ENCODE data around the gene NEK7.

The NEK7 gene

DNA sequence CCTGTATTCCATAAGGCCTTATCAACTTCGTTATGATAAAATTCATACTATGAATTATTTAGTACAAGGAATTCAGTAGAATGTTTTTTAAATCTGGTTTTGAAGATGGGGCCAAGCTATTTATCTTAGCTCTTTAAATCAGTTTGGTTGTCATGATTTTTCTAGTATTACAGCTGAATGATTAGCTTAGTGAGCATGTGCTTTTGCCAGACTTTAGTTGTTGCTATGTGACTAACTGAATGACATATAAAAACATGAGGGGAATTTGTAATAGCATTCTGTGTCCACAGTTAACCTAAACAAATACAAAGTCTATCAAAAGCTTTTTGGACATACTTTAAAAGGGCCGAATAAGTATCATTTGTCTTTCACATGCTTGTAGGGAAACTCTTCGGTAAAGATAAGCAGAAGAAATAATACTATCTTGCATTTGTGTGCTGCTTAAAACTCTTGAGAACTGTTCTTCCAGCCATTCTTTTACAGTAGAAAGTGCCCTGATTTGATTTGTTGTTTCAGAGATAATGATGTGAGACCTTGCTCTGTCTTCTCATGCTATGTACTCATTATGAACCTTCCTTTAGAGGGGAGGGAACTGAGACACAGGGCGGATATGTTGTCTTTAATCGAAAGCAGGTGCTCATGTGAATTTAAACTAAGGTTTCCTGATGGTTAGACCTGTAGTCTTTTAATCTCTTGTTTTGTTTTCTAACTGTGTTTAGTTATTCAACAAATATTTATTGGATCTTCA is 18.8 kb downstream of the NEK7 start:
- ChIA-PET CTCF (interaction anchor here (0.6 kb wide), 1 partner anchor 109 kb away, joined by 3 read pairs; no protein-coding TSS in a partner anchor), POLR2A (no interaction called here)
- no peak for TF ChIP-seq SP1 (IDR thresholded peaks at IDR 0.05)
- DNase-seq (ENCODE audit: extremely low spot score) = no peak

DNA sequence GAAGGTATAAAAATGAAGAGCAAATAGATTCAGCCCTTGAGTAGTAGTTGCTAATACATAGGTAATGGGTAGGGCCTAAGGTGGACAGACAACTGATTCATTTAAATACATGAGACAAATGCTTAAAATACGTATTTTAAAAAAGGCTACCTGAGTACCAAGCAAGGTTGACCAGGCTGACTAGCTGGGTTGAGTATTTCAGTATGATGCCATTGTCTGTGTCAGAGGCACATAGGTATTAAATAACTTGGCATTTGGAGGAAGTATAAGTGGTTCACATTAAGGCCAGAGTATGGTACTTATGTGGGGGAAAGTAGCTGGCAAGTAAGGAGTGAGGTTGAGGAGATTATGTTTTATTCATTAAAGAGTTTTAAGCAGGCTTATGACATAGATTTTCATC is 19.4 kb downstream of the NEK7 start:
- no peak for TF ChIP-seq ELF4 (IDR thresholded peaks at IDR 0.05)
- TF ChIP-seq NFRKB (IDR thresholded peaks at IDR 0.05) = no peak
- no peak for TF ChIP-seq FOXM1 (IDR thresholded peaks at IDR 0.05; ENCODE audit: borderline replicate concordance)
- TF ChIP-seq LEF1 (IDR thresholded peaks at IDR 0.05; ENCODE audit: borderline replicate concordance) = no peak
- no peak for TF ChIP-seq SUZ12 (IDR thresholded peaks at IDR 0.05)
- no peak for TF ChIP-seq HDGF (IDR thresholded peaks at IDR 0.05; ENCODE audit: borderline replicate concordance)
- TF ChIP-seq CTBP1 (IDR thresholded peaks at IDR 0.05; ENCODE audit: borderline replicate concordance) = no peak
- TF ChIP-seq ZNF384 (IDR thresholded peaks at IDR 0.05) = no peak
- no peak for TF ChIP-seq ARNT (IDR thresholded peaks at IDR 0.05)
- TF ChIP-seq L3MBTL2 (conservative IDR thresholded peaks at IDR 0.05) = no peak
- TF ChIP-seq FOXK2 (IDR thresholded peaks at IDR 0.05) = no peak
- no peak for TF ChIP-seq SP1 (IDR thresholded peaks at IDR 0.05)
- no peak for TF ChIP-seq PKNOX1 (IDR thresholded peaks at IDR 0.05)
- no peak for TF ChIP-seq FOXA1 (IDR thresholded peaks at IDR 0.05)
- no peak for TF ChIP-seq BHLHE40 (IDR thresholded peaks at IDR 0.05; ENCODE audit: borderline replicate concordance)
- TF ChIP-seq TARDBP (IDR thresholded peaks at IDR 0.05) = no peak
- POLR2A ChIA-PET = no interaction called here
- DNase-seq (ENCODE audit: extremely low spot score) = no peak
- CTCF ChIA-PET = no interaction called here

- TF ChIP-seq TARDBP (IDR thresholded peaks at IDR 0.05) = no peak
- no peak for TF ChIP-seq SP1 (IDR thresholded peaks at IDR 0.05)
- no peak for TF ChIP-seq PKNOX1 (IDR thresholded peaks at IDR 0.05)
- TF ChIP-seq FOXA1 (IDR thresholded peaks at IDR 0.05) = no peak
- no peak for TF ChIP-seq ZNF384 (IDR thresholded peaks at IDR 0.05)
- no peak for TF ChIP-seq L3MBTL2 (conservative IDR thresholded peaks at IDR 0.05)
- TF ChIP-seq ARNT (IDR thresholded peaks at IDR 0.05) = no peak
- TF ChIP-seq FOXK2 (IDR thresholded peaks at IDR 0.05) = no peak
- no peak for TF ChIP-seq HDGF (IDR thresholded peaks at IDR 0.05; ENCODE audit: borderline replicate concordance)
- TF ChIP-seq FOXM1 (IDR thresholded peaks at IDR 0.05; ENCODE audit: borderline replicate concordance) = no peak
- TF ChIP-seq NFRKB (IDR thresholded peaks at IDR 0.05) = no peak
- TF ChIP-seq CTBP1 (IDR thresholded peaks at IDR 0.05; ENCODE audit: borderline replicate concordance) = no peak
- no peak for TF ChIP-seq BHLHE40 (IDR thresholded peaks at IDR 0.05; ENCODE audit: borderline replicate concordance)
- TF ChIP-seq LEF1 (IDR thresholded peaks at IDR 0.05; ENCODE audit: borderline replicate concordance) = no peak
- TF ChIP-seq SUZ12 (IDR thresholded peaks at IDR 0.05) = no peak
- no peak for TF ChIP-seq ELF4 (IDR thresholded peaks at IDR 0.05)
- DNase-seq (ENCODE audit: extremely low spot score) = no peak
- ChIA-PET POLR2A (no interaction called here), CTCF (no interaction called here)
Measured at GRCh38 chr1:198177546-198177945, 20.7 kb downstream of the NEK7 start.

DNA sequence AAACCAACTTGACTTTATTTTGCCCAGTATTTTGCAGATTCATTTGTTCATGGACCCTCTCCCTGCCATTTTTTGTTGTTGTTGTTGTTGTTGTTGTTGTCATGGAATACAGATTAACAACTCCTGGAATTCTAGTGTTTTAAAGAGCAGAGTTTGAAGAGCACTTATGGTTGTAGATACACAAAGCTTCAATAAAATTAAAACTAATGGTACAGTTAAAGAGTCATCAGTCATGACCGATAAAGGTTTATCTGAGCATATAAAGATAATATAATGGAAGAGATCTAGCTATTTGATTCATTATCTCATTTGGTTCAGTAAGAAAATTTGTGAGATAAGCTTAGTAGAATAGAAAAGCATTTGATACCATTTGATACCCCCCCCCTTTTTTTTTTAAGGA is 21.8 kb downstream of the NEK7 start:
- DNase-seq (ENCODE audit: extremely low spot score) = no peak
- ChIA-PET POLR2A (no interaction called here), CTCF (no interaction called here)
- no peak for TF ChIP-seq FOXA1 (IDR thresholded peaks at IDR 0.05)
- 0 out of 2 replicates have a peak, but pooled peaks have one; percentile 12 for TF ChIP-seq PKNOX1 (IDR thresholded peaks at IDR 0.05)
- no peak for TF ChIP-seq FOXM1 (IDR thresholded peaks at IDR 0.05; ENCODE audit: borderline replicate concordance)
- TF ChIP-seq FOXK2 (IDR thresholded peaks at IDR 0.05) = no peak

DNA sequence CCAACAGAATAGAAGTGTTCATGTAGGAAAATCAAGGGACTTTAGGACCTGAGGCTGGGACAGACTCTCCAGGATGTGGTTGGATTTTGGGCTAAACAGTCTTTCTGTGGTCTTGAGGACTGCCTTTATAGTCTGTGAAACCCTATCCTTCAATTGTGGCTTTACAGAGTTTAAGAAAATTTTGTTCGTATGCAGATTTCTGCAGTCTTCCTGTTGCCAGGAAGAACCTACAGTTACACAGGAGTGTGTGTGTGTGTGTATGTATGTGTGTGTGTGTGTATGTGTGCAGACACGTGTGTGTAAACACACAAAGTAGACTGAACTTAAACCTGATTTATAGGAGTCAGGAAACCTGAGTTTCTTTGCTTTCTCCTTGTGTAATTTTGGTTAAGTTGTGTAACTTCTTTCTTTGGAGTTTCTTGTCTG is 22.8 kb downstream of the NEK7 start:
- ChIA-PET CTCF (no interaction called here), POLR2A (no interaction called here)
- DNase-seq (ENCODE audit: extremely low spot score) = no peak
- no peak for TF ChIP-seq SUZ12 (IDR thresholded peaks at IDR 0.05)
- no peak for TF ChIP-seq PKNOX1 (IDR thresholded peaks at IDR 0.05)
- no peak for TF ChIP-seq ARNT (IDR thresholded peaks at IDR 0.05)
- TF ChIP-seq BHLHE40 (IDR thresholded peaks at IDR 0.05; ENCODE audit: borderline replicate concordance) = no peak
- TF ChIP-seq ELF4 (IDR thresholded peaks at IDR 0.05) = no peak
- no peak for TF ChIP-seq FOXM1 (IDR thresholded peaks at IDR 0.05; ENCODE audit: borderline replicate concordance)
- no peak for TF ChIP-seq ZNF384 (IDR thresholded peaks at IDR 0.05)
- TF ChIP-seq LEF1 (IDR thresholded peaks at IDR 0.05; ENCODE audit: borderline replicate concordance) = no peak
- TF ChIP-seq SP1 (IDR thresholded peaks at IDR 0.05) = no peak
- TF ChIP-seq FOXA1 (IDR thresholded peaks at IDR 0.05) = no peak
- TF ChIP-seq FOXK2 (IDR thresholded peaks at IDR 0.05) = no peak
- no peak for TF ChIP-seq CTBP1 (IDR thresholded peaks at IDR 0.05; ENCODE audit: borderline replicate concordance)
- no peak for TF ChIP-seq NFRKB (IDR thresholded peaks at IDR 0.05)

- TF ChIP-seq ZNF384 (IDR thresholded peaks at IDR 0.05) = no peak
- no peak for TF ChIP-seq ARNT (IDR thresholded peaks at IDR 0.05)
- no peak for TF ChIP-seq TARDBP (IDR thresholded peaks at IDR 0.05)
- no peak for TF ChIP-seq BHLHE40 (IDR thresholded peaks at IDR 0.05; ENCODE audit: borderline replicate concordance)
- TF ChIP-seq HDGF (IDR thresholded peaks at IDR 0.05; ENCODE audit: borderline replicate concordance) = no peak
- TF ChIP-seq NFRKB (IDR thresholded peaks at IDR 0.05) = no peak
- no peak for TF ChIP-seq FOXA1 (IDR thresholded peaks at IDR 0.05)
- no peak for TF ChIP-seq L3MBTL2 (conservative IDR thresholded peaks at IDR 0.05)
- no peak for TF ChIP-seq ELF4 (IDR thresholded peaks at IDR 0.05)
- TF ChIP-seq SP1 (IDR thresholded peaks at IDR 0.05) = no peak
- no peak for TF ChIP-seq FOXM1 (IDR thresholded peaks at IDR 0.05; ENCODE audit: borderline replicate concordance)
- no peak for TF ChIP-seq PKNOX1 (IDR thresholded peaks at IDR 0.05)
- TF ChIP-seq SUZ12 (IDR thresholded peaks at IDR 0.05) = no peak
- TF ChIP-seq CTBP1 (IDR thresholded peaks at IDR 0.05; ENCODE audit: borderline replicate concordance) = no peak
- TF ChIP-seq LEF1 (IDR thresholded peaks at IDR 0.05; ENCODE audit: borderline replicate concordance) = no peak
- no peak for TF ChIP-seq FOXK2 (IDR thresholded peaks at IDR 0.05)
- CTCF ChIA-PET = no interaction called here
- no peak for DNase-seq (ENCODE audit: extremely low spot score)
- POLR2A ChIA-PET = no interaction called here
Measured at GRCh38 chr1:198183605-198184004, 26.8 kb downstream of the NEK7 start.
